Trophoblast cell (in vitro differentiated cells and primary cell): ENCODE results near the gene DRAXIN.
A peak's percentile ranks its signal among the peaks of the same experiment; 100 is the strongest.

Experiments used
- DNase-seq, 2 donors: peaks; one replicate each; pipeline ENCODE4 v3.0.0-alpha.2; 2016
- H2AFZ ChIP-seq: 2 replicates; pipeline ENCODE4 v1.6.1; 2013; ENCODE audit warnings: low read length, moderate library complexity, mild to moderate bottlenecking; ENCODE audit not compliant: insufficient read depth, poor library complexity
- H2AK5ac ChIP-seq: 2 replicates; pipeline ENCODE4 v1.6.1; 2013; ENCODE audit warnings: mild to moderate bottlenecking, low read length
- H2BK120ac ChIP-seq: 2 replicates; pipeline ENCODE4 v1.6.1; 2013; ENCODE audit warnings: low read length, mild to moderate bottlenecking, moderate library complexity; ENCODE audit not compliant: insufficient read depth, poor library complexity
- H2BK12ac ChIP-seq: 2 replicates; pipeline ENCODE4 v1.6.1; 2013; ENCODE audit warnings: mild to moderate bottlenecking, low read length, moderate library complexity
- H2BK5ac ChIP-seq: 2 replicates; pipeline ENCODE4 v1.6.1; 2013; ENCODE audit warnings: low read length, low read depth, moderate library complexity, mild to moderate bottlenecking; ENCODE audit not compliant: poor library complexity
- H3K14ac ChIP-seq: 2 replicates; pipeline ENCODE4 v1.6.1; 2013; ENCODE audit warnings: mild to moderate bottlenecking, low read length
- H3K18ac ChIP-seq: 2 replicates; pipeline ENCODE4 v1.6.1; 2013; ENCODE audit warnings: mild to moderate bottlenecking, low read length
- H3K23ac ChIP-seq: 2 replicates; pipeline ENCODE4 v1.6.1; 2013; ENCODE audit warnings: low read length
- H3K27ac ChIP-seq: 2 replicates; pipeline ENCODE4 v1.5.1; 2013; ENCODE audit warnings: low read depth, mild to moderate bottlenecking, inconsistent platforms, low read length, moderate library complexity
- H3K27me3 ChIP-seq: 2 replicates; pipeline ENCODE4 v1.6.1; 2013; ENCODE audit warnings: inconsistent platforms, mild to moderate bottlenecking, low read length, moderate library complexity; ENCODE audit not compliant: insufficient read depth
- H3K36me3 ChIP-seq, 2 experiments: 1 replicate in 1 of 2; 2 replicates in 1 of 2; pipeline ENCODE4 v1.6.1; 2013; ENCODE audit warnings: low read length in 2 of 2, mild to moderate bottlenecking in 2 of 2, moderate library complexity in 1 of 2; ENCODE audit not compliant: insufficient read depth in 2 of 2, control insufficient read depth in 1 of 2
- H3K4ac ChIP-seq: 2 replicates; pipeline ENCODE4 v1.6.1; 2013; ENCODE audit warnings: low read depth, mild to moderate bottlenecking, low read length, moderate library complexity
- H3K4me1 ChIP-seq, 2 experiments: 1 replicate in 1 of 2; 2 replicates in 1 of 2; pipeline ENCODE4 v1.6.1; 2013; ENCODE audit warnings: low read length in 2 of 2, mild to moderate bottlenecking in 2 of 2, moderate library complexity in 1 of 2; ENCODE audit not compliant: insufficient read depth in 2 of 2, control insufficient read depth in 1 of 2
- H3K4me2 ChIP-seq: 2 replicates; pipeline ENCODE4 v1.6.1; 2013; ENCODE audit warnings: inconsistent platforms, mild to moderate bottlenecking, low read length, moderate library complexity
- H3K4me3 ChIP-seq: 2 replicates; pipeline ENCODE4 v1.5.1; 2013; ENCODE audit warnings: mild to moderate bottlenecking, low read depth, low read length, inconsistent platforms
- H3K79me1 ChIP-seq: one replicate; pipeline ENCODE4 v1.6.1; 2013; ENCODE audit warnings: low read length
- H3K79me2 ChIP-seq: 2 replicates; pipeline ENCODE4 v1.6.1; 2013; ENCODE audit warnings: low read length, mild to moderate bottlenecking; ENCODE audit not compliant: control insufficient read depth, insufficient read depth, poor library complexity
- H3K9ac ChIP-seq: 2 replicates; pipeline ENCODE4 v1.6.1; 2013; ENCODE audit warnings: mild to moderate bottlenecking, low read length
- H3K9me3 ChIP-seq: 2 replicates; pipeline ENCODE4 v1.6.1; 2013; ENCODE audit warnings: low read depth, mild to moderate bottlenecking, control low read depth, inconsistent platforms, low read length; ENCODE audit not compliant: insufficient read depth
- H4K12ac ChIP-seq: 2 replicates; pipeline ENCODE4 v1.6.1; 2013; ENCODE audit warnings: low read depth, mild to moderate bottlenecking, low read length, moderate library complexity
- H4K8ac ChIP-seq: 2 replicates; pipeline ENCODE4 v1.6.1; 2013; ENCODE audit warnings: low read depth, mild to moderate bottlenecking, low read length, moderate library complexity
- H4K91ac ChIP-seq: one replicate; pipeline ENCODE4 v1.6.1; 2013; ENCODE audit warnings: low read depth, mild to moderate bottlenecking, low read length, moderate library complexity
- WGBS: extraction: QIAGEN DNeasy Blood & Tissue Kit; methylation state at CpG from one replicate; pipeline ENCODE4 v1.1.7; 2013; ENCODE audit warnings: missing lambda C conversion rate; ENCODE audit not compliant: insufficient read length, insufficient coverage; ENCODE audit errors: extremely low coverage; 5-methylcytosine and 5-hydroxymethylcytosine counted together

Gene DRAXIN

GRCh38 chr1:11721311-11721710 is 29.8 kb downstream of the DRAXIN start:
- H2BK120ac ChIP-seq: no peak overlapping the region
- H3K23ac ChIP-seq: no peak overlapping the region
- no peak overlapping the region for H3K4ac ChIP-seq
- no peaks in the 10 kb centered on the region for H3K79me2 ChIP-seq
- no peak overlapping the region for H4K91ac ChIP-seq
- H3K79me1 ChIP-seq: no peaks in the 10 kb centered on the region
- no peak overlapping the region for H2BK5ac ChIP-seq
- no peak overlapping the region for H2AFZ ChIP-seq
- H3K4me1 ChIP-seq: peaks cover 3 to 7% of the 10 kb centered on the region in 2 experiments
- H2AK5ac ChIP-seq: no peak overlapping the region
- no peak overlapping the region for H4K12ac ChIP-seq
- no peak overlapping the region for H3K14ac ChIP-seq
- DNase-seq: peak in 1 of 2 donors; percentile 60
- no peak overlapping the region for H3K4me3 ChIP-seq
- no peak overlapping the region for H3K18ac ChIP-seq
- H4K8ac ChIP-seq: no peak overlapping the region
- no peaks in the 10 kb centered on the region for H3K36me3 ChIP-seq
- no peak overlapping the region for H2BK12ac ChIP-seq
- H3K27me3 ChIP-seq: no peaks in the 10 kb centered on the region
- no peak overlapping the region for H3K9ac ChIP-seq
- H3K9me3 ChIP-seq: no peaks in the 10 kb centered on the region
- no CpG with 5 or more reads among the region's 4 CpGs for WGBS
- H3K27ac ChIP-seq: no peak overlapping the region
- no peak overlapping the region for H3K4me2 ChIP-seq

DNA sequence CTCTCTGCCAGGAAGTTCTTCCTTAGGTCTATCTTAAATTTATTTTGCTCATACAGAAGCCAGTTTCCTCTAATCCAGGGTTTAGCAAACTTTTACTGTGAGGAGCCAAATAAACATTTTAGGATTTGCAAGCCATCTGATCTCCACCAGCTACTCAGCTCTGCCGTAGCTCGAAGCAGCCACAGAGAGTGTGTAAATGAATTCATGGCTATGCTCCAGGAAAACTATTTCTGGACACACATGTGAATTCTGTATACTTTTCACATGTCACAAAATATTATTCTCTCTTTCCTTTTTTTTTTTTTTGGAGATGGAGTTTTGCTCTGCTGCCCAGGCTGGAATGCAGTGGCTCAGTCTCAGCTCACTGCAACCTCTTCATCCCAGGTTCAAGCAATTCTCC is 31.0 kb downstream of the DRAXIN start:
- no peak for DNase-seq
- Histone ChIP-seq H4K12ac (no peak overlapping the region), H3K14ac (no peak overlapping the region), H3K36me3 (no peaks in the 10 kb centered on the region), H2AFZ (no peak overlapping the region), H2BK12ac (no peak overlapping the region), H3K27ac (no peak overlapping the region), H4K91ac (no peak overlapping the region), H2BK120ac (no peak overlapping the region), H3K4me2 (no peak overlapping the region), H3K79me1 (no peaks in the 10 kb centered on the region), H3K23ac (no peak overlapping the region), H3K27me3 (no peaks in the 10 kb centered on the region), H3K4me3 (no peak overlapping the region), H2AK5ac (no peak overlapping the region), H3K4ac (no peak overlapping the region), H4K8ac (no peak overlapping the region), H3K9me3 (no peaks in the 10 kb centered on the region), H3K9ac (no peak overlapping the region), H3K4me1 (peaks cover 3 to 9% of the 10 kb centered on the region in 2 experiments), H3K18ac (no peak overlapping the region), H2BK5ac (no peak overlapping the region), H3K79me2 (no peaks in the 10 kb centered on the region)
- WGBS: no CpG with 5 or more reads among the region's 2 CpGs

GRCh38 chr1:11725616-11726015 is 34.1 kb downstream of the DRAXIN start:
- no peak overlapping the region for H3K4me3 ChIP-seq
- H3K27ac ChIP-seq: no peak overlapping the region
- H3K4me2 ChIP-seq: no peak overlapping the region
- H3K23ac ChIP-seq: no peak overlapping the region
- no peaks in the 10 kb centered on the region for H3K79me1 ChIP-seq
- no peak overlapping the region for H2BK120ac ChIP-seq
- no peak overlapping the region for H3K18ac ChIP-seq
- peaks cover 3% of the 10 kb centered on the region for H3K9me3 ChIP-seq
- no peak for DNase-seq
- H3K4ac ChIP-seq: no peak overlapping the region
- H2BK12ac ChIP-seq: no peak overlapping the region
- H3K14ac ChIP-seq: no peak overlapping the region
- H4K91ac ChIP-seq: no peak overlapping the region
- no peak overlapping the region for H2AFZ ChIP-seq
- H3K4me1 ChIP-seq: peaks cover 16 to 17% of the 10 kb centered on the region in 2 experiments
- no CpG with 5 or more reads among the region's 5 CpGs for WGBS
- H3K9ac ChIP-seq: no peak overlapping the region
- H4K12ac ChIP-seq: no peak overlapping the region
- no peaks in the 10 kb centered on the region for H3K79me2 ChIP-seq
- H3K36me3 ChIP-seq: no peaks in the 10 kb centered on the region
- H3K27me3 ChIP-seq: no peaks in the 10 kb centered on the region
- H4K8ac ChIP-seq: no peak overlapping the region
- H2BK5ac ChIP-seq: no peak overlapping the region
- no peak overlapping the region for H2AK5ac ChIP-seq

DNA sequence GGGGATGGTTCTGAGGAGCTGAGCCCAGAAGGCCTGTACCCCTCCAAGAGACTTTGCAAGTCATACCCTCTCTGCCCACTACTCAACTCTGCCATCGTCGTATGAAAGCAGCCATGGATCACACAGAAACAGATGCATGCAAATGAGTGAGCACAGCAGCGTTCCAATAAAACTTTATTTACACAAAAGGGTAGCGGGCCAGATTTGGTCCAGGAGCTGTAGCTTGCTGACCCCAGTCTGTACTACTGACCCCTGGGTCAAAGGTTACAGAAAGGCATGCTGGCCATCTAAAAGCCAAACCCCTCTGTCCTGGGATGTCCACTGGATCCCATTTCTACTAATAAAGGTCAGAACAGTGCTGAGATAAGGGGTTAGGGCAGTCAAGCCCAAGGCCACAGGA is 35.6 kb downstream of the DRAXIN start:
- no peak overlapping the region for H4K8ac ChIP-seq
- peaks cover 20% of the 10 kb centered on the region in 2 experiments for H3K4me1 ChIP-seq
- H4K12ac ChIP-seq: no peak overlapping the region
- no peak overlapping the region for H3K14ac ChIP-seq
- no CpG with 5 or more reads among the region's 4 CpGs for WGBS
- no peak overlapping the region for H2AFZ ChIP-seq
- no peak overlapping the region for H2BK12ac ChIP-seq
- H3K79me2 ChIP-seq: no peaks in the 10 kb centered on the region
- H2BK120ac ChIP-seq: no peak overlapping the region
- DNase-seq: no peak
- H3K18ac ChIP-seq: no peak overlapping the region
- H3K79me1 ChIP-seq: peaks cover 2% of the 10 kb centered on the region
- H3K9ac ChIP-seq: no peak overlapping the region
- no peak overlapping the region for H3K4ac ChIP-seq
- peaks cover 3% of the 10 kb centered on the region for H3K9me3 ChIP-seq
- no peaks in the 10 kb centered on the region for H3K27me3 ChIP-seq
- no peak overlapping the region for H3K27ac ChIP-seq
- no peak overlapping the region for H3K23ac ChIP-seq
- H2AK5ac ChIP-seq: no peak overlapping the region
- no peak overlapping the region for H2BK5ac ChIP-seq
- H3K4me3 ChIP-seq: no peak overlapping the region
- H4K91ac ChIP-seq: no peak overlapping the region
- H3K4me2 ChIP-seq: no peak overlapping the region
- no peaks in the 10 kb centered on the region for H3K36me3 ChIP-seq
